GM21515 (cell line): Measurements from ENCODE around the gene RASGRF2.

Experiments used
- ATAC-seq: cut with Tn5 transposase; IDR thresholded peaks from one replicate; pipeline ENCODE4 v1.9.1; 2021; ENCODE audit not compliant: unreplicated experiment

Gene RASGRF2

DNA sequence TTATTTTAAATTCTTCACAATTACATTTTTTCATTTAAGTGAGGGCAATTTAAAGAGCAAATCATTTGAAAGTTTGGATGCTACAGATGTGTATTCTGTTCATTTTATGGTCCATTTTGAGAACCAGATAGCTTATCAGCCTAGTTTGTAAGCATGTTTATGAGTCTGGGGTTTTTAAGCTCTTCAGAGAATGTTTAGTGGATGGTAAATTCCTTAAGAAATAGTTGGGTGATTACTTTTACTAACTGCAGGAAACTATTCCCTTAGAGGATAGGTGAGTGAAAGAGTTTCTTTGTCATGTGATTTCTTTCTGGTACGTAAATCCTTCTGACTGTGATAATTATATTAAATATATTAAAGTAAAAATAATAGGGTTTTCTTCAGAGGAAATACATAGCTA lies 17.6 kb downstream of the RASGRF2 start:
- ATAC-seq = no peak

DNA sequence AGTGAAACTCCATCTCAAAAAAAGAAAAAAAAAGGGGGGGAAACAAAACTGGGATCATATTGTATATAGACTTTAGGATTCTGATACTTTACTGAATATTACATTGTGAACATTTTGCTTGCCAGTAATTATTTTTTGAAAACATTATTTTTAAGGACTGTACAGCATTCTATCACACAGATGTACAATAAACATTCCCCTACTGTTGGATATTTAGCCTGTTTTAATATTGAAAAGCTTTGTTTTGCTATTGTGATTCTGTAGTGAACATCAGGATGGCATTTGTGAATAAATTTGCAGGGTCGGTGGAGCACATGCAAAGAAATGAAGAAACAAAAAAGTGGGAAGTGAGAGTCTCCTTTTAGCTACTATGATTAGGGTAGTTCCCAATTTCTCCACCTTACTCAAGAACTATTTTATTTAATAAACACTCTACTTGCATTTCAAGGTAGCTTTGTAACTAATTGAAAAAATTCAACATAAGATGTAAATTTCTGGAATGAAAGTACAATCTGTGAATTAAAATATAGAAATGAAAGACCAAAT lies 18.7 kb downstream of the RASGRF2 start:
- no peak for ATAC-seq

DNA sequence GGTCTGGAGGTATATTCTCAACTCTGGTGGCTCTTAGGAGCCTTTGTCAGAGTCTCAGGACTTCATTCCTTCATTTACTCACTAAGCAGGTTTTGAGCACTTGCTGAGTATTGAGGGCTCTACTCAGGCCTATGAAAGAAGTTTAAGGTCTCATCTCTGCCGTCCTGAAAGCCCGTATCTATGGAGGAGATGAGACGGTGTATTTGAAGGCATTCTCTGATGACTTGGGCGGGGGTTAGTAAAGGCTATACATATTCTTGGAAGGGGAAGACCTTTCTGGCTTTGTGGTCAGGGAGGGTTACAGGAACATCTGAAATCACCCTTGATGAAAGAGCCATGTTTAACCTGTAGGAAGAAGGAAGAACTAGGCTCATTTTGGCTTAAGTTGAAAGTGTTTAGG lies 21.9 kb downstream of the RASGRF2 start:
- no peak for ATAC-seq

DNA sequence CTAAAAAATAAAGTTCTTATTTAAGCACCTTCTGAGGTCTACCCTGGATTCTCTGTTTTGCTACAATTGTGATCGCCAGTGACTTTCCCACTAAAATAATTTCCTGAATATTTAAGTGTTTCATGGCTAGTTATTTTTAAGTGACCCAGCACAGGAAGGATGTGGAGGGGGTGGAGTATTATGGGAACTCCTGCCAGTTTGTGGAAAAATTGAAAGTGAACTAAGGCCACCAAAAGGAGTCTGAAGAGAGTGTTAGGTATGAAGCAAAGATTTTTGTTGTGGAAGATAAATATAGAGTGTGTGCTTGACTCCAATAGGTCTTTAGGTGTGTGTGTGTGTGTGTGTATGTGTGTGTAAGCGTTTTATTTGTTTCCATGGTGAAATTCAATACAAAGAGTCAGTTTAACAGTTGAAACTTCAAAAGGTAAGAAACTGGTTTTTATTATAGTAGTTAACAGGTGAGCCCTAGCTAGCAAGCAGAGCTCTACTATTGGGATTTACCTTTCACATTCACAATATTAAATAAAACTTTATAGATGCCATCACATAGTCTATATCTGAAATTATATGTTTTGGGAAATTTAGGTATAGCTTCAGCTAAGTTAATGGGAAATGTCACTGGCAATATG lies 25.6 kb downstream of the RASGRF2 start:
- ATAC-seq = no peak

DNA sequence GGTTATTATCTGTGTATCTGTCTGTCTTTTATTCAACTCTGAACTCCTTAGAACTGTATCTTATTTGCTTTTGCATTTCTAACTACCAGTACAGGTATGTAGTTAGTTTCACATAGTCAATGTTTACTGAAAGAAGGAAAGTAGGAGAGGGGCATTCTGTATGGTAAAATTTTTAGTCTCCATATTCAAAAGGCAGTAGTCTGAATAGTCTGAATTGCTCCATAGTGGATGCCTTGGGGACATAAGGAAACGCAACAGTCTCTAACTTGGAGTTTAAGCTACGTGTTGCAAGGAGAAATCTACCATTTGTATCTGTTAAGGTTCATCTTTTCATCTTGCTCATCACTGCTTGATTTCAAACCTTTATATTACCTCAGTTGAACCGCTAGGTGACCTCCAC lies 26.2 kb downstream of the RASGRF2 start:
- ATAC-seq = no peak

DNA sequence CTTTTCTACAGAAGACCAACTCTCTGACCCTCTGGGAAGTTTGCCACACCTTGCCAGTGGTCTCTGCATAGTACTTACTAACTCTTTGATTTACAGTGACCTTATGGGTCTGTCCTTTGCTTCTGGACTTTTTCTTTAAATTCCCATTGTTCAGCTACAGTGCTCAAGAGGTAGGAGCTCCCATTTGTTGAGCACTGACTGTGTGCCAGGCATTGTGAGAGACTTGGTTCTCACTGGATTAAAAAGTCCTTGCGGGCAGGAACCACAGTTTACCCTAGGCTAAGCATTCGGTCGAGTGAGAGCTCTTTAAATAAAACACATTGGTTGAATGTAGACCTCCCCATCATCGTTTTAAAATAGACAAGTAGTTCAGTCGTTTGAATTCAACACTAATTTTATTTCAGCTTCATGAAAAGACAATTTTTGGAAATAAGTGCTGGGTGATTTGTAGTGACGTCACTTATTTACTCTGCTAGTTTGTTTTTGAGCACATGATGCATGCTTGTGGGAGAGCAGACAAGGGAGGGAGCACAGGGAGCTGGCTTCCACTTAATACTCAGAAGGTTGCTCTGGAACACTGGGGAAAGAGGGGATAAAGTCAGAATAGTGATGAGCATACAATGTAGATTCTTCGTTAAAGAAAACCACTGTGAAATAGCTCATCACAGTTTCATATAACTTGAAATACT lies 27.1 kb downstream of the RASGRF2 start:
- ATAC-seq = no peak

DNA sequence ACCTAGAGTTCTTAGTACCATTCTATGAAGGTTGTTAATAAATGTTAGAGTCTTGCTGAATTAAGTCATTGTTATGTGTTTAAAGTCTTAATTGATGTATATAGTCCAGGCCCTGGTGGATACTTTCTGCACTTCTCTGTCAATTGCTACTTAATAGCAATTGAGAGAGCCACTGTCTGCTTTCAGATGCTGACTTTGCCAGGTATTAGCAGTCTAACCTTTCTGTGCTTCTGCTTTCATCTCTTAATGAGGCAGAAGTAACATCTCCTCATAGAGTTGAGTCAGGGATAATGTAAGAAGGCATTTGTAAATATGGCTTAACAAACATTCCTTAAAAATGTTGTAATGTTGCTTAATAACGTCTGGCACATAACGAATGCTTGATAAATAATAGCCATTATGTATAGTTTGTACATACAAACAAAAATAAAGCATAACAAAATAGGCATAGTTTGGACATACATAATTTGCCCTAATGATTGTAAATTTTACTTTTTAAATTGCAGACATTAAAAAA lies 28.3 kb downstream of the RASGRF2 start:
- ATAC-seq = no peak

DNA sequence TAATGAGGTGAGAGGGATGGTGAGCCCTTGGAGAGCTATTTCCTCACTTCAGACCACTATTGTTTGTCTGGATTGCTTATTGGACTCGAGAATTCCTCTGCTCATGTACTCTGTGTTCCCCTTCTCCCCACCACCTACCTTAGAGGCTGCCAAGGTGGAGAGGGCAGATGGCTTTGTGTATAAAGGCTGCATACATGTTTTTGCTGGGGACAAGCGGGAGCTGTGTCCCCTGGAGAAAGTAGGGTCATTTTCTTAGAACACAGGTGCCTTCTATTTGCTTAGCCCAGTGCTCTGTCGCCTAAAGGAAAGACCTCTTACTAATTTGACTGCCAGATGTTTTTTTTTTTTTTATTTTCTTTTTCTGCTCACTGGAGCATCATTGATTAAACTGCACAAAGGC lies 29.7 kb downstream of the RASGRF2 start:
- ATAC-seq = no peak

DNA sequence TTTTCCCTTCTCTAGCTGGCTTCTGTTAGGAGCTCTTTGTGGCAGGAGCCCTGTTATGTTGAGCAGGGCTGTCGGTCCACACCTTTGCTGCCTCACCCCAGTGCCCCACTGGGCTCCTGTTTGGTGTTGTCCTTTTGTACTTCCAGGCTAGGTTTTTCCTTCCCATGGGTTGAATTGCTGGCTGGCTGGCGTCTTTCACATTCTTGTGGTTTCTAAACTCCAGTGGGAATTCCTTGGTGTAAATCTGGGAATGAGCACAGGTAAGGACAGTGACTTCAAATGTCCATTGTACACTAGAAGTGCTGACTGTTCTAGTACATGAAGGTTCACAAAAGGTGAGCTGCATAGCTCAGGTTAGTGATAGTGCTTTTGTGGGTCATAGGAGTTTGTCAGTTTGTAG lies 30.4 kb downstream of the RASGRF2 start:
- no peak for ATAC-seq

DNA sequence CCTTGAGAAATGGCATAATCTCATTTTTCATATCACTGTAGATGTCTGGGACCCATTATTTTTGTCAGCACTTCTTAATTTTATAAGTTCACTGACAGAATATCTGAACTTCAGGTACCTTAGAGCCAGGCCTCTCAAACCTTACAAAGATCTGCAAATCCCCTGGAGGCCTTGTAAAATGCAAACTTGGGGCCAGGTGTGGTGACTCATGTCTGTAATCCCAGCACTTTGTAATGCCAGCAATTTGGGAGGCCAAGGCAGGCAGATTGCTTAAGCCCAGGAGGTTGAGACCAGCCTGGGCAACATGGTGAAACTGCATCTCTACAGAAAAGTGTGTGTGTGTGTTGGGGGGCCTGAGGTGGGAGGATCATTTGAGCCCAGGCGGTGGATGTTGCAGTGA lies 30.8 kb downstream of the RASGRF2 start:
- no peak for ATAC-seq

DNA sequence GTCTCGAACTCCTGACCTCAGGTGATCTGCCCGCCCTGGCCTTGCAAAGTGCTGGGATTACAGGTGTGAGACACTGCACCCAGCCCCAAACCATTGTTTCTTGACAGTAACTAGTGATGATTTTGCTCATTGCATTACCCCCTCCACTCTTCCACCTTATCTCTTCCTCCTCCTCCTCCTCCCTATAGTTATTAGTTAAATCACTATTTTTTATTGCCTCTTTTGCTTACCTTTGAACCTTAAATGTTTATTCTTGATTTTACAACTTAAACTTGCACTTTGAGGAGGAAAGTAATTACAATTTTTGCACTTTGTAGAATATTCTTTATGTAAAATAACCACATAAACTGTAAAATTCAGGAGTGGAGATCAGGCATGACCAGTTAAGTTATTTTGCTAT lies 35.7 kb downstream of the RASGRF2 start:
- no peak for ATAC-seq

DNA sequence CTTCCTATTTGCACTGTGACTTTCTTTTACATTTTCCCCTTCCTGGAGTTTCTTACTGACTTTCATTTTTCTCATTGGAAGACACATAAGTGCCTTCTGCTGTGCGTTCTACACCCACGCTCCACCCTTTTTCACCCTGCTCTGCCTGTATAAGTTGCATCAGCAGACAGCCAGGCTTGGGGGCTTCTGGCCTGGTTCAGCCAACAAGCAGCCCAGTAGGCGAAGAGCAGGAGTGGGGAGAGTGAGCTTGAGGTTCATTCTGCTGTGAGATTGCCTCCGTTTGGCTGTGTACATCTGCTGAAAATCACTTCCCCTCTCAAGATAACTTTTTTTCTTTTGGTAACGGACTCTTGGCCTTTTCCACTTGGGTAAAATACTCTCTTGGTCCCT lies 38.4 kb downstream of the RASGRF2 start:
- no peak for ATAC-seq

DNA sequence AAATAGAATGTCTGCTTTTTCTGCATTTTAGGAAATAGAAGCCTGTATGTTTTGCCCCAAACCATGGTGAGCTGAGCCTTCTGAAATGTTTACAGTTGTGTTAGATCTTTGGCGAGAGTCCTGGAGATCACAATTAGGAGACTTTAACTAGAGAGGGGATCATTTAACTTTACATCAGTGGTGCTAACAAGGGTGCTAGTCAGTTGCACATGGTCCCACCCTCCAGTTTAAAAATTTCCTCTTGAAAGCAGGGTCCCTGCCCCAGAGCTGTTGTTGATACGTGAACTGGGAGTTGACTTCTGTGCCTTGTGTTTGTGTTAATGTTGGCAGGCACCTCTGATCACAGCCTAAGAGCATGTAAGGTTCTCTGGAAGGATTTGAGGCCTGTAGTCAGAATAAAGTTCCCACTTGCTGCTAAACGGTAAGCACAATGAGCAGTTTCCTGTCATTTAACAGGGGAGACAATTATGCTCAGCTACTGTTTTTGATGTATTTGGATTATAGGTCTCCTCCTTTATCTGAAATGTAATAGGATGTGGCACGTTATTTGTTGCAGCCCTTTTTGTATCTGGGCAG lies 43.7 kb downstream of the RASGRF2 start:
- ATAC-seq = no peak

DNA sequence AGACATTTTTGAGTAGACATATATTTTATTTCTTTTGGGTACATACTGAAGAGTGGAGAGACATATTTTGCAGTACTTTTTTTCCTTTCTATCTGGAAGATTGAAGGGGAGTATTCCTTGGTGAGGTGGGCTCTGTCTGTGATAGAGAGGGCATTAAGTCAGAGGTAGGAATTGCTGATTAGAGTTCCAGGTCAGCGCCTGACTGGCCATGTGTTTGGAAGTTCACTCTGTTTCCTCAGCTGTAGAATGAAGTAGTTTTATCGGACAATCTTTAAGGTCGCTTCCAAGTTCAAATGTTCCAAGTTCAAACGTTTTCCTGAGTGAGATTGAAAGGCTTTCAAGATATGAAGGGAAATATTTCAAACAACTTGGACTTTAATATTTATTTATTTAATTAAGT lies 45.5 kb downstream of the RASGRF2 start:
- no peak for ATAC-seq

DNA sequence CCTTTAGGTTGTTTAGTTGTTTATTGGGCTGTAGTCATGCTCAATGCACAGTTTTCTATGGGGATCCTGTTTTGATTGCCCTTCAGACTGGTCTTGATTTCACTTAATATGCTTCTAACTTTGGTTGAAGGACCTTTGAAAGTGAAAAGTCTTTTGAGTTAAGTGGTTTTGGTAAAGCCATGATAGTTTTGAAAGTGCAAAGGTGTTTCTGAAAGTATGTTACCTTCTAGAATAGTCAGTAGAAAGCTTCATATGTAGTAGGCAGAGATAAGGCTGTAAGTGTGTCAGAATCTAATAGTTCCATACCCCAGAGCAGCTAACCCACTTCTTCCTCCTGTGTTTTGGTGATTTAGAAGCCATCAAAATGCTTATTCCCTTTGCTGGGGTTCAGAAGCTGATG lies 46.1 kb downstream of the RASGRF2 start:
- ATAC-seq = no peak

DNA sequence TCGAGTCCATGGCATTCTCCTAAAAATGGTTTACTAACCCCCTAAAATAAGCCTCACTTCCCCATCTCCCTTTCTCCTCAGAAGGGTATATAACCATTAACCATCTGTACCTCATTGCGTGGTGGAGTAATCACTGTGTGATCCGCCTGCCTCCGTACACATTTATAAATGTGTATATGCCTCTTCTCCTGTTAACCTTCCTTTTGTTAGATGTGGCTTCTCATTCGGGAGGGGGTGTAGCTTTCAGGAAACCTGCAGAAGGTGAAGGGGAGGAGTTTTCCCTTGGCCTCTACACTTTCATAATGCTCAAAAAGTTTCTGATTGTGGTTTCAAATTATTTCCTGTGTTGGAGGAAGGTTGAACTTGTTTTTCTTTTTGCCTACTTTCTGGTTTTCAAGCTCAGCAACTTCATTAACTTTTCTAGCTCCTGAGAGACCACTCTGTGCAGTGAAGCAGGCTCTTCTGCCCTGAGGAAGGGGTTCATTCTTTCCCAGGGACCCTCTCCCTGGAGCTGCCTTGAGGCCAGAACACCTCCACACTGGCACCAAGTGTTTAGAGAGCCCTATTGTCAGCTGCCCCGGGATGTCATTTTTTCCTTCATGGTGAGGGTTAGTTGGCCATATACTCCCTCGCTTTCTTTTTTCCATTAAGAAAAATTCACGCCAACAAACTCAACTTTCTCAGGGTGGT lies 46.9 kb downstream of the RASGRF2 start:
- no peak for ATAC-seq

DNA sequence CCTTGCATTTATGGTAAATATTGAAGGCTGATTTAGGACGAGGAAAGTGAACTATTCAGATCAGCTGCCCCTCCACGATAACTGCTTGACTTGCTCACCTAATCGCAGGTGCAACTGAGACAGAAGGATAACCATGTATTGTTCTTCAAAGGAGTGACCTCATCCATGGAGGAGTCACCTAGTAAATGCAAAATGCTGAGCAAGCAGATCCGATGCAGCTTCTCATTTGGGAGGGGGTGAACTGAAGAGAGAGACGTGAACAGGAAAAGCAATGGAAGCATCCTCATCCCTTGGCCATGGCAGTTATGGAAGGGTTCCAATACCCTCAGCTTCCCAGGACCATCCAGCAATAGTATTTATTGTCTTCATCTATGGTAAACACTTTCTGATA lies 47.5 kb downstream of the RASGRF2 start:
- no peak for ATAC-seq

DNA sequence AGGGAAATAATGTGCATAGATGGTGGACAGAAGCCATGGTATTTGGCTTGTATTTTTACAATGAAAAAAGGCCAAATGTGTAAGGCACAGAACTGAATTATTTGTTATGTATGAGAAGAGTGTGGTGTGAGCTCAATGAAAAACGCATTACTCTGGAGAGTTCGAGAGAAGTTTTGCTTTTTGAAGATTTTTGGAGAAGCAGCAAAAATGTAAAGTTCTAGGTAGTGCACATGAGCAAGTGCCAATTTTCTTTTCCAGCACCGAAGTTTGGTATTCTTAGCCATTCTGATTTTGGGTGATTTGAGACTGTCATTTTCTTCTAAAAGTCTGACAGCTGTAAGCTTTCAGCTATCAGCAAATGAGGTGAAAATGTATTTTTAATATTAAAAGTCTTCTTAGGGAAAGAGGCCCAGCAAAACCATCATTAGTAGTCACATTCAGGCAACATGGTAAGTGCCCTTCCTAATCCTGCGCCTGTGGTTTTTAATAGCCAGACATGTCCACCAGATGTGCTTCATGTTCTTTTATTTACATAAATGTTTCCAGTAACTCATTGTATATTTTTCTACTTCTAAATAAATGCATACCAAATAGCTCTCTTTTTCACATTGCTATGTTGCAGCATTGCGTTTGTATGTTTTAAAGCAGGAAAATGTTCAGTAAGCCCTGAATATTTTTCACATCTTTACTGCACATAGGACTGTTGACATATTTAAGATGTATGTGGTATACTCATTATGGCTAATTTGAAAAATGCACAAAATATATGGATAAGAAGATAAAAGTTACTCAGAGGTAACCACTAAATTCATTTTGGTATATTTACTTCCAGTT lies 50.4 kb downstream of the RASGRF2 start:
- no peak for ATAC-seq

DNA sequence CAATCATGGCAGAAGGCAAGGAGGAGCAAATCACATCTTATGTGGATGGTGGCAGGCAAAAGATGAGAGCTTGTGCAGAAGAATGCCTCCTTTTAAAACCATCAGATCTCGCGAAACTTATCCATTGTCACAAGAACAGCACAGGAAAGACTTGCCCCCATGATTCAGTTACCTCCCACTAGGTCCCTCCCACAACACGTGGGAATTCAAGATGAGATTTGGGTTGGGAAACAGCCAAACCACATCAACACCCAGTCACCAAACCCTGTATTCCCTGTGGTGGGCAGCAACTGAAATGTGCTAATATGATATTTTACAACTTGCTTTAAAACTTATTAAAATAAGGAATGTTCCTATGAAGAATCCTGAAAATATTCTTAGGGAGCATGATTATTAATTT lies 54.2 kb downstream of the RASGRF2 start:
- ATAC-seq = no peak

DNA sequence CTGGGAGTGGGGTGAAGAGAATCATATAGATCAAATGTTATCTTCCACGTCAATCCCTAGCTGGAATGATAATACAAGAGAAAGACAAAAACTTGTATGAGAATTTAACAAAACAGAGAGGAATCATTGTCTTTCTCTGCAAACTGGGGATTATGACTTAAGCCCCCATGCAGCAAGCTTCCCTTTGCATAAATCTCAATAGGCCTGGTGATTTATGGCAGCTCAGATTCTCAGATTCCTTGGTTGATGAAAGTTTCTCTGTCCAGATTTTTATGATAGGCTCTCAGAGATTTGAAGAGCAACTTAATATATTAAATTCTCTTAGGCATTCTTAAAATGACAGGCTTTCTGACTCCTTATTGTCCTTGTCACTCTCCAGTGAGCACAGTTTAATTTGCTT lies 56.0 kb downstream of the RASGRF2 start:
- ATAC-seq = no peak

DNA sequence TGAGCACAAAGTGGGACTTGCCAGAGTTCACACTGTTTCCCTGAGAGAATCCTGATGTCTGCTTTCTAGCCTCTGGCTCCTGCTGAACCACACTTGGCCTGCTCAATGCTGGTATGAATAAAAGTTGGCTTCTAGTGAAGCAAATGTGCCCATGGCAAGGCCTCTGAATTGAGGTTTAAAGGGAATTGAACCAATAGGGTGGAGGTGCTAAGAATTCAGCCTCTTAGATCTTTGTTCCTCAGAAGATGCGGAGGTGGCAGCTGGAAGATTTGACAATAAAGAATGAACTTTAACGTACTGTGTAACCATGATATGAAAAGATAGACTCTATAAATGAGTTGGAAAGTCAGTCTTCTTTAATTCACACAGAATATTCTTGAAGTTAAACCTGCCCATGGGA lies 57.2 kb downstream of the RASGRF2 start:
- ATAC-seq = no peak
